HepG2 (cell line): ENCODE results near the gene PRDM7. TPM values are rescaled to one million over a fixed set of nuclear protein-coding genes. Genes with fewer than 3 reads are reported as not detected.
A peak's percentile ranks its signal among the peaks of the same experiment; 100 is the strongest.

Experiments used
- CEBPG ChIP-seq: IDR thresholded peaks from 2 replicates; pipeline ENCODE4 v1.6.1; 2016
- DBP ChIP-seq: sonication (generic); formaldehyde crosslinking; IDR thresholded peaks from 2 replicates; pipeline ENCODE4 v1.4.0; 2020; ENCODE audit warnings: missing genetic modification reagents; ENCODE audit errors: not compliant biosample characterization
- FOSL2 ChIP-seq: sonication (generic); formaldehyde crosslinking; IDR thresholded peaks from 2 replicates; pipeline ENCODE4 v1.4.0; 2020; ENCODE audit warnings: missing genetic modification reagents
- FOXA1 ChIP-seq, 2 experiments: fragments of 450-650 bp in 1 of 2; sonication (generic) in 1 of 2; formaldehyde crosslinking in 1 of 2; IDR thresholded peaks; 2 replicates each; pipeline versions ENCODE4 v1.4.0 to v1.6.1; 2016 to 2020; ENCODE audit warnings: missing genetic modification reagents in 1 of 2
- FOXA3 ChIP-seq: IDR thresholded peaks from 2 replicates; pipeline ENCODE4 v1.6.1; 2016; ENCODE audit warnings: missing genetic modification reagents, missing compliant biosample characterization
- HNRNPH1 ChIP-seq: fragments of 200-400 bp; formaldehyde crosslinking; optimal IDR thresholded peaks from 2 replicates; pipeline ENCODE3; 2017; ENCODE audit warnings: mild to moderate bottlenecking, low read depth, low read length
- MED1 ChIP-seq: sonication (generic); formaldehyde crosslinking; IDR thresholded peaks from 2 replicates; pipeline ENCODE4 v1.4.0; 2020; ENCODE audit warnings: missing genetic modification reagents
- MIXL1 ChIP-seq: IDR thresholded peaks from 2 replicates; pipeline ENCODE4 v1.6.1; 2016
- MXI1 ChIP-seq: IDR thresholded peaks from 3 replicates; pipeline ENCODE4 v1.6.1; 2012; ENCODE audit warnings: low read depth, low read length, inconsistent platforms, borderline replicate concordance
- PATZ1 ChIP-seq: sonication (generic); formaldehyde crosslinking; IDR thresholded peaks from 2 replicates; pipeline ENCODE4 v1.4.0; 2020; ENCODE audit warnings: missing genetic modification reagents
- SALL1 ChIP-seq: sonication (generic); formaldehyde crosslinking; IDR thresholded peaks from 2 replicates; pipeline ENCODE4 v1.8.0; 2022; ENCODE audit warnings: mild to moderate bottlenecking, missing genetic modification reagents
- SAP130 ChIP-seq: IDR thresholded peaks from 2 replicates; pipeline ENCODE4 v1.6.1; 2016; ENCODE audit warnings: low read depth
- SOX13 ChIP-seq, 3 experiments: fragments of 450-650 bp in 1 of 3; sonication (generic) in 1 of 3; formaldehyde crosslinking in 1 of 3; IDR thresholded peaks in 2 of 3; conservative IDR thresholded peaks in 1 of 3; 2 replicates each; pipeline versions ENCODE4 v1.5.0 to v1.6.1; 2016 to 2020; ENCODE audit warnings: antibody characterized with exemption in 1 of 3, mild to moderate bottlenecking in 1 of 3, missing compliant biosample characterization in 1 of 3, missing genetic modification reagents in 1 of 3, moderate library complexity in 1 of 3
- SOX6 ChIP-seq, 2 experiments: fragments of 450-650 bp in 1 of 2; sonication (generic) in 1 of 2; formaldehyde crosslinking in 1 of 2; IDR thresholded peaks; 2 replicates each; pipeline versions ENCODE4 v1.4.0 to v1.6.1; 2017 to 2020; ENCODE audit warnings: antibody characterized with exemption in 1 of 2, mild to moderate bottlenecking in 1 of 2, missing genetic modification reagents in 1 of 2
- TBL1XR1 ChIP-seq: fragments of 150-350 bp; IDR thresholded peaks from 2 replicates; pipeline ENCODE4 v1.6.1; 2014; ENCODE audit warnings: borderline replicate concordance, low read length; ENCODE audit not compliant: partially characterized antibody
- ZBTB7B ChIP-seq: sonication (generic); formaldehyde crosslinking; IDR thresholded peaks from 2 replicates; pipeline ENCODE4 v1.4.0; 2020; ENCODE audit warnings: missing genetic modification reagents
- ZFP91 ChIP-seq: sonication (generic); formaldehyde crosslinking; IDR thresholded peaks from 2 replicates; pipeline ENCODE4 v1.9.0; 2022; ENCODE audit warnings: missing genetic modification reagents, mild to moderate bottlenecking, borderline replicate concordance
- ZNF281 ChIP-seq: sonication (generic); formaldehyde crosslinking; IDR thresholded peaks from 2 replicates; pipeline ENCODE4 v1.4.0; 2020; ENCODE audit warnings: missing genetic modification reagents, borderline replicate concordance
- ZNF292 ChIP-seq: sonication (generic); formaldehyde crosslinking; IDR thresholded peaks from 2 replicates; pipeline ENCODE4 v1.8.1; 2022; ENCODE audit warnings: mild to moderate bottlenecking, low read depth, missing genetic modification reagents, borderline replicate concordance
- ZNF570 ChIP-seq: sonication (generic); formaldehyde crosslinking; IDR thresholded peaks from 2 replicates; pipeline ENCODE4 v1.4.0; 2020; ENCODE audit warnings: mild to moderate bottlenecking, missing genetic modification reagents, borderline replicate concordance
- ZNF83 ChIP-seq: sonication (generic); formaldehyde crosslinking; IDR thresholded peaks from 2 replicates; pipeline ENCODE4 v1.4.0; 2020; ENCODE audit warnings: missing genetic modification reagents, mild to moderate bottlenecking, borderline replicate concordance
- polyA plus RNA-seq, 8 experiments: library from polyadenylated mRNA; depleted of rRNA in 3 of 8; stranded (reverse) in 7 of 8; unstranded in 1 of 8; fragments of >200 nt; fragmentation: Illumina TruSeq in 4 of 8; extraction: Trizol in 4 of 8; gene quantifications; 2 replicates each; pipeline versions ENCODE4 v1.2.1 to v1.2.3, GENCODE V29; 2011 to 2016; ENCODE audit warnings: low read depth in 4 of 8, missing spikeins in 1 of 8, mixed read lengths in 1 of 8; ENCODE audit not compliant: insufficient read depth in 1 of 8
- total RNA-seq, 5 experiments: library from RNA; depleted of rRNA; stranded (reverse); fragments of >200 nt; fragmentation: Illumina TruSeq; extraction: Trizol; gene quantifications; 2 replicates each; pipeline ENCODE4 v1.2.3, GENCODE V29; 2016; ENCODE audit warnings: low read depth in 1 of 5

PRDM7 gene
- total and polyA plus RNA-seq, 2 of the 13 experiments (the other 11 are each of a cell fraction or from before 2014, with no cell fraction given): not detected

DNA sequence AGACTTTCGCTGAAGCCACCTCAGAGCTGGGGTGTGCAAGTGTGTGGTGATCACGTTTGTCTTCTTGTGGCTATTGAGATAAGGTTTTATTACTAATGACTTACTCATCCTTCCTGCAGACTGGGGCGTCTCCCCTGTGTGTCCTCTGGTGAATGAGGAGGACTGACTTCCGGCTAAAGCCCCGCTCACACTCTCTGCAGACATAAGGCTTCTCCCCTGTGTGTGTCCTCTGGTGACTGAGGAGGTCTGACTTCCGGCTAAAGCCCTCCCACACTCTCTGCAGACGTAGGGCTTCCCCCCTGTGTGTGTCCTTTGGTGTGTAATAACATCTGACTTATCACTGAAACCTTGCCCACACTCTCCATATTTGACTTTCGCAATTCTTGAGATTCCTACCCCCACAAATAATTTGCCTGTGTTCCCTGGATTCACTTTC, 19.4 kb downstream of the PRDM7 start (continued):
- TF ChIP-seq ZNF281 (CRISPR knock-in tag): peak; percentile 13; the same call in 1 of the 2 replicates
- peak; percentile 27; the same call in 1 of the 2 replicates for TF ChIP-seq SAP130 (CRISPR knock-in tag)
- no peak for TF ChIP-seq ZNF570 (CRISPR knock-in tag)
- no peak for TF ChIP-seq DBP (CRISPR knock-in tag)
- TF ChIP-seq FOXA1 (IDR thresholded peaks at IDR 0.05): no peak
- peak; percentile 44; the same call in 1 of the 2 replicates for TF ChIP-seq FOXA1 (CRISPR knock-in tag; IDR thresholded peaks at IDR 0.05)
- TF ChIP-seq PATZ1: peak; percentile 76
- TF ChIP-seq MED1 (CRISPR knock-in tag): 0 out of 2 replicates have a peak, but pooled peaks have one; percentile 41
- no peak for TF ChIP-seq MIXL1 (CRISPR knock-in tag)
- TF ChIP-seq FOSL2 (CRISPR knock-in tag): peak; percentile 52
- TF ChIP-seq ZFP91: no peak
- TF ChIP-seq TBL1XR1: peak; percentile 11
- TF ChIP-seq ZNF292: 0 out of 2 replicates have a peak, but pooled peaks have one; percentile 23
- no peak for TF ChIP-seq SOX13 (IDR thresholded peaks at IDR 0.05)
- TF ChIP-seq SOX13 (CRISPR knock-in tag; conservative IDR thresholded peaks at IDR 0.05 in 1 of 2, IDR thresholded peaks at IDR 0.05 in 1 of 2): 0 out of 4 replicates have a peak, but pooled peaks of 1 of the 2 experiments have one; percentile 9
- TF ChIP-seq ZBTB7B (CRISPR knock-in tag): peak; percentile 62
- TF ChIP-seq FOXA3 (CRISPR knock-in tag): peak; percentile 53
- TF ChIP-seq ZNF83 (CRISPR knock-in tag): no peak
- TF ChIP-seq SOX6 (IDR thresholded peaks at IDR 0.05): no peak
- TF ChIP-seq SOX6 (CRISPR knock-in tag; IDR thresholded peaks at IDR 0.05): peak; percentile 5; the same call in 1 of the 2 replicates
- TF ChIP-seq CEBPG (CRISPR knock-in tag): peak; percentile 72
- TF ChIP-seq SALL1: peak; percentile 21; the same call in 1 of the 2 replicates
- no peak for TF ChIP-seq MXI1
- no peak for TF ChIP-seq HNRNPH1
